WI38 (cell line): ENCODE results near the gene TRMT10B.

ENCODE experiments used
- H3K4me3 ChIP-seq: 2 replicates; pipeline ENCODE4 v1.5.1; 2011; ENCODE audit warnings: low read depth, mild to moderate bottlenecking, control low read depth, low read length
- CTCF ChIP-seq: IDR thresholded peaks from 2 replicates; pipeline ENCODE4 v1.5.1; 2012; ENCODE audit warnings: low read depth, mild to moderate bottlenecking, control low read depth, low read length

The TRMT10B gene

GRCh38 chr9:37719526-37719925 is 34.1 kb upstream of the TRMT10B start:
- no peak for TF ChIP-seq CTCF
- H3K4me3 ChIP-seq, result no peak overlapping the region

GRCh38 chr9:37727013-37727412 is 26.6 kb upstream of the TRMT10B start:
- TF ChIP-seq CTCF, result no peak
- H3K4me3 ChIP-seq, result no peak overlapping the region

DNA sequence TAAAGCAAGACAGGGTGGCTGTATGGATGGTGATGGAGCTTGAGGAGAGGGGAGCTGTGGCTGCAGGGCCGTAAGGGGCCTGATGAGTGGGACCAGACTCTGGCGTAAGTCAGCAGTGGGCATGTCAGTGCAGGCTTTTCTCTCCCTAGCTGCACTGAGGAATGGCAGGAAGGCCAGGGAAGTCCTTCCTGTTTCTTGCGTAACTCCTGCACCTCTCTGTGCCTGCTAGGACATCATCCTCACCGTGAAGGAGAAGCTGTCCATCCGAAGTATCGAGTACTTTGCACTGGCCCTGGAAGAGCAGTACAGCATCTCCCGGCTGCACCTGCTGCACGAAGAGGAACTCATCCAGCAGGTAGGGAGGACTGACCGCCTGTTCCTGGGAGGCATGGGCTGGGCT is 24.1 kb upstream of the TRMT10B start:
- H3K4me3 ChIP-seq, result no peak overlapping the region
- no peak for TF ChIP-seq CTCF

- H3K4me3 ChIP-seq, result no peak overlapping the region
- no peak for TF ChIP-seq CTCF
Observed at GRCh38 chr9:37730256-37730655, 23.3 kb upstream of the TRMT10B start.

DNA sequence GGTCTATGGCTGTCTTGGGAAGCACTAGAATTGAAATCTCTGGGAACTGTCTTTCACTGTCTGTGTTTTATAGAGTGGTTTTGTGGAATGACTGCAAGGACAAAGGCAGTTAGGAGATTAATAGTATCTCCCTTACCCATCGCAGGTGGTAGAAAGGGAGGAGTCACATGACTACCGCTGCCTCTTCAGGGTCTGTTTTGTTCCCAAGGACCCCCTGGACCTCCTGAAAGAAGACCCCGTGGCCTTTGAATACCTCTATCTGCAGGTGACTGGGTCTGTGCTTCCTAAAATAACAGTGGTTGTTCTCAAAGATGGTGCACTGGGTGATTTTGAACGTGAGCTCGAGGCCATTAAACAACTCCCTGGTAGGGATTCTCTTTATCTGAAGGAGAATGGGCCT is 22.8 kb upstream of the TRMT10B start:
- no peak overlapping the region for H3K4me3 ChIP-seq
- TF ChIP-seq CTCF, result no peak

DNA sequence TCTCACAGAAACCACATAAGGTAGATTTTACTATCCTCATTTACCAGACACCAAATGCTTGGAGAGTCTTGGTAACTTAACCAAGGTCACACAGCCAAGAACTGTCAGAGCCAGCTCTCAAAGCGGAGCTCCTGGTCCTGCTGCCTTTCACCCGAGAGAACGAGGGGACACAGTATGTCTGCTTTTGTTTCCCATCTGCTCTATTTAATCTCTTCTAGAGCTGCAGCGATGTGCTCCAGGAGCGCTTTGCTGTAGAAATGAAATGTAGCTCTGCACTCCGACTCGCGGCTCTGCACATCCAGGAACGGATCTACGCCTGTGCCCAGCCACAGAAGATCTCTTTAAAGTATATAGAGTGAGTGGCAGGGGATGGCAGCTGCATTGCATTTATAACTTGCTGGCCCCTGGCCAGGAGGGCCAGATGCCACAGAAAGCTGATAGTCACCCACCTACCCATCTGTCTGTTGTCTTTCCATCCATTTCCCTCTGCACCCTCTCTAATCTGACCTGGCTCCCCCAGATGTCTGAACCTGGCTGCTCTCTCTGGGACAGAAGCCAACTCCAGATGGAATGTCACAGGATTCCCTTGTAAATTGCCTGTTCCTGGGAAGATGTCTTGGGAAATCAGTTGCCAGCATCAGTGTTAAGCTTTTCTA is 21.4 kb upstream of the TRMT10B start:
- TF ChIP-seq CTCF, result no peak
- H3K4me3 ChIP-seq, result no peak overlapping the region

DNA sequence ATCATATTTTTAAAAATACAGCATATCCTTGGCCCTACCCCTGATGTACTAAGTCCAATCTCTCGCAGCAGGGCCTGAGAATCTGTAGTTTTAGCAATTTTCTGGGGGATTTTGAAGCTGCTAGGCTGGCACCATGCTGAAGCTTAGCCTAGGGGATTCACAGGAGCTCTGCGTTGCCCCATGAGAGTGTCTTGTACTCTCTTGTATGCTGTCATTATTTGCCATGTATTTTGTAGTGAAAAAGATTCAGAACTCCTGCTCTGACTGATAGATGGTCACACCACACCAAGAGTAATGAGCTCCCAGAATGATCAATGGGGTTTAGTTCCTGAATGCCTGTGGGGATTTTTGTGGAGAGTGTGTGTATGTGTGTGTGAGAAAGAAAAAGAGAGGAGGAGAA is 20.7 kb upstream of the TRMT10B start:
- no peak for TF ChIP-seq CTCF
- no peak overlapping the region for H3K4me3 ChIP-seq
